GM12872 (cell line): Measurements from ENCODE around the gene SLC10A7.

Experiments
- CTCF ChIP-seq: IDR thresholded peaks from 3 replicates; pipeline ENCODE4 v1.5.1; 2011; ENCODE audit warnings: low read depth, mild to moderate bottlenecking, low read length, moderate library complexity; ENCODE audit not compliant: insufficient read depth

SLC10A7 gene

GRCh38 chr4:146333187-146333894 is 188.4 kb downstream of the SLC10A7 start:
- no peak for TF ChIP-seq CTCF

GRCh38 chr4:146330392-146330791 is 191.3 kb downstream of the SLC10A7 start:
- TF ChIP-seq CTCF: no peak

- TF ChIP-seq CTCF: no peak
Observed at GRCh38 chr4:146329050-146329716, 192.6 kb downstream of the SLC10A7 start.

GRCh38 chr4:146327859-146328650 is 193.7 kb downstream of the SLC10A7 start:
- no peak for TF ChIP-seq CTCF

- no peak for TF ChIP-seq CTCF
Observed at GRCh38 chr4:146318894-146319293, 202.8 kb downstream of the SLC10A7 start.

- TF ChIP-seq CTCF: no peak
Observed at GRCh38 chr4:146317783-146318182, 204.0 kb downstream of the SLC10A7 start.

GRCh38 chr4:146315184-146315583 is 206.6 kb downstream of the SLC10A7 start:
- no peak for TF ChIP-seq CTCF
